ENCODE measurements around the gene HSD17B12.

Gene HSD17B12

DNA sequence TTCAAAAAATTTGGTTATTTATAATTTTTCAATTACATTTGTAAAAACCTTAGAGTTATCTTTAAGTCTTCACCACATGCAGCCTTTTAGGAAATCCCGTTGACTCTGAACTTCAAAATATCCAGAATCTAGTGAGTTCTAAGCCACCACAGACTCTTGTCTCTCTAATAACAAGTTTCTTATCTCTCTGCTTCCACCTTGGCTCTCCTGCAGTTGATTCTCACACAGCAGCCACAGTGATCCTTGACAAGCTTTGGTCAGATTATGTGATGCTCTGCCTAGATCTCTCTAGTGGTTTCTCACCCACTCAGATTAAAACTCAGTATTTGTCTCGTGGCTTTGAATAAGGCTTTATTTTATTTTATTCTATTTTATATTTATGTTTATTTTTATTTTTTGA lies 8.6 kb downstream of the HSD17B12 start:
- no peak overlapping the region for H3K27ac ChIP-seq
- TF ChIP-seq ZFX (IDR thresholded peaks at IDR 0.05) = no peak
- TF ChIP-seq, protein P1, sequence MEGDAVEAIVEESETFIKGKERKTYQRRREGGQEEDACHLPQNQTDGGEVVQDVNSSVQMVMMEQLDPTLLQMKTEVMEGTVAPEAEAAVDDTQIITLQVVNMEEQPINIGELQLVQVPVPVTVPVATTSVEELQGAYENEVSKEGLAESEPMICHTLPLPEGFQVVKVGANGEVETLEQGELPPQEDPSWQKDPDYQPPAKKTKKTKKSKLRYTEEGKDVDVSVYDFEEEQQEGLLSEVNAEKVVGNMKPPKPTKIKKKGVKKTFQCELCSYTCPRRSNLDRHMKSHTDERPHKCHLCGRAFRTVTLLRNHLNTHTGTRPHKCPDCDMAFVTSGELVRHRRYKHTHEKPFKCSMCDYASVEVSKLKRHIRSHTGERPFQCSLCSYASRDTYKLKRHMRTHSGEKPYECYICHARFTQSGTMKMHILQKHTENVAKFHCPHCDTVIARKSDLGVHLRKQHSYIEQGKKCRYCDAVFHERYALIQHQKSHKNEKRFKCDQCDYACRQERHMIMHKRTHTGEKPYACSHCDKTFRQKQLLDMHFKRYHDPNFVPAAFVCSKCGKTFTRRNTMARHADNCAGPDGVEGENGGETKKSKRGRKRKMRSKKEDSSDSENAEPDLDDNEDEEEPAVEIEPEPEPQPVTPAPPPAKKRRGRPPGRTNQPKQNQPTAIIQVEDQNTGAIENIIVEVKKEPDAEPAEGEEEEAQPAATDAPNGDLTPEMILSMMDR (conservative IDR thresholded peaks at IDR 0.05) = no peak

DNA sequence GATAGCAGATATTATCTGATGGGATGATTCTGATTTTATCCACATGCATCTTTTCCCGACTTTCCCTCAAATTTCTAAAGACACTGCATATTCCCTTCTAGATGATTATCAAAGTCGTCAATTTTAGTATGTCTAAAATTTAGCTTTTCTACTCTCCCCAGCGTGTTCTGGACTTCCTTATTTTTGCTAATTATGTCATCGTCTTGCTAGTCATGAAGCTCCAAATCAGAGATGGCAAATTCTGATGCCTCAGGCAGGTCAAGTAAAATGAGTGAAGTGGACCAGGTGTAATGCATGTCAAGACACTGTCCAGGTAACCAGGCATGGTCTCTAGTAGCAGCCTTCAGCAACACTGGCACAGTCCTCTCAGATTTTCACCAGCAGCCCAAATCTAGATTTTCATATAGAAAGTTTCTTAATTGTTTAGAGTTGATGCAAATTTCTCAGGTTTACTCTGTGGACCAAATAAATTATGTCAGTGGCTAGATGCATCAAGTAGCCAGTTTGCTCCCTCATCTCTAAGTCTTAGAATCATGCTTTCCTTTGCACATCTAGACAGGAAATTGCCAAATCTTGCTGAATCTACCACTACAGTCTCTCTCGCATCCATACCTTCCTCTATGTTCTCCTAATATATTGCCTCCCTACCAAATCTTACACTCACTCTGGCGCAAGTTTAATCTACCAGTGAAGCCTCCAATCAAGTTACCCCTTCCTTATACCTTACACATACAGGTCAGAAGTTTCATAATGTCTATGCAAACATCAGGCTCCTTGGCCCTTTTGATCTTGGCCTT lies 10.6 kb downstream of the HSD17B12 start:
- TF ChIP-seq, protein P1 (conservative IDR thresholded peaks at IDR 0.05) = no peak
- TF ChIP-seq ZFX (IDR thresholded peaks at IDR 0.05) = no peak
- H3K27ac ChIP-seq = no peak overlapping the region

DNA sequence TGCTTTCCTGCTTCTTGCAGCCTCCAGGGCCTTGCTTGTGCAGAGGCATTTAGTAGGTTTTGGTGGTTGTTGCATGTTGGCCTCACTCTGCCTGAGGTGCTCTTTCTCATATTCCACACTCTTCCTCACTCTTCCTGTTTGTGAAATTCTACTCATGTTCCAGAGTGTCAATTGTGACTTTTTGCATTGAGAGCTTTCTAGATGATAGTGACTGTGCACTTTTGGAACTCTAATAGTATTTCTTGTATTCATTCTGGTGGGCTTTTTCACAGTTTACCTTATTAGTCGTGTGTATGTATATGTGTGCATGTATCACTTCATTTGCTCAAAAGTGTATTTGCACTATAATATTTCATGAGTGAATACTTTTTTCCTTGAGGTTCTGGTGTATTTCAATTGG lies 11.3 kb downstream of the HSD17B12 start:
- H3K27ac ChIP-seq = no peak overlapping the region
- TF ChIP-seq, protein P1 (conservative IDR thresholded peaks at IDR 0.05) = no peak
- no peak for TF ChIP-seq ZFX (IDR thresholded peaks at IDR 0.05)

DNA sequence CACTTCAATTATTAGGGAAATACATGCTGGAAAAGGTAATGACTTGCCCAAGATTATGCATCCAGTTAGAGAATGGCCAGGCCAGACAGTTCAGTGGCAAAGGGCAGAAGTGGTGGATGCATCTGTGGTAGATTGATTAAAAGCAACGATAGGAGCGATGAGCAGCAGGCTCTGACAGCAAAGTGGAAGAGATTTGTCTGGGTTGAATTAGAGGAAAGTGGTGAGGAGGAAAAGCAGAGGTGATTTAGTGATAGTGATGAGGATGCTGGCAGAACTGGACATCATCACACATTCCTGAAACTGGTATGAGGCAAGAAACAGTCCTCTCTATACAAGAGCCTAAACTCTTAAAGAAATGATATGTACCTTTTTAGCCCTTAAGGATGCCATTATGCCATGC lies 12.5 kb downstream of the HSD17B12 start:
- H3K27ac ChIP-seq = no peak overlapping the region
- TF ChIP-seq, protein P1 (conservative IDR thresholded peaks at IDR 0.05) = no peak
- no peak for TF ChIP-seq ZFX (IDR thresholded peaks at IDR 0.05)

DNA sequence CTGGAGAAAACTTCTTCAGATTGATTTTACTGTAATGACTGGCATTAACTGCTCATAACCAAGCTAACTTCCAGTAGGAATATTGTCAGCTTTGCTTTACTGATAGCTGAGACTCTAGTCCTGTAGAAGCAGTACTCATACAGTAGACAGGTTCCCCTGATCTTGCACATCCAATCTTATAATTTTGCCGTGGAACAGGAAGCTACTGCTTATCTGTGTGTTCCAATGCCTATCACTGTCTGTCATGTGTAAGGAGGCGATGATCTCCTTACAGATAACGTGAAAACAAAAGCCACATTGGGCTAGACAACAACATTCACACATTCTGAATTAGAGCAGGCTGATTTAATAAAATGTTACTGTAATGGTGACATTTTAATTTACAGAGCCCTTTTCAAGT lies 13.2 kb downstream of the HSD17B12 start:
- no peak for TF ChIP-seq ZFX (IDR thresholded peaks at IDR 0.05)
- TF ChIP-seq, protein P1 (conservative IDR thresholded peaks at IDR 0.05) = no peak
- no peak overlapping the region for H3K27ac ChIP-seq

DNA sequence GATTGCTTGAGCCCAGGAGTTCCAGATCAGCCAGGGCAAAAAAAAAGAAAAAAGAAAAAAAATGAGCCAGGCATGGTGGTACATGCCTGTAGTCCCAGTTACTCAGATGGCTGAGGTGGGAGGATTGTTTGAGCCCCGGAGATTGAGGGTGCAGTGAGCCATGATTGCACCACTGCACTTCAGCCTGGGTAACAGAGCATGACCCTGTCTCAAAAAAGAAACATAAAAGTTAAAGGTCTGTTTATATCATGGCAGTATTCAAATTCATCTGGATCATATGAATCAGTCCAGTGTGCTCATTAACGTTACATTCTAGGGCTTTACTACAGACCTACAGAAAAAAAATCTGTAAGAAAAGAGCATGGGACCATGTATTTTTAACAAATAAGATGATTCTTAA lies 13.9 kb downstream of the HSD17B12 start:
- H3K27ac ChIP-seq = no peak overlapping the region
- TF ChIP-seq, protein P1 (conservative IDR thresholded peaks at IDR 0.05) = no peak
- no peak for TF ChIP-seq ZFX (IDR thresholded peaks at IDR 0.05)

DNA sequence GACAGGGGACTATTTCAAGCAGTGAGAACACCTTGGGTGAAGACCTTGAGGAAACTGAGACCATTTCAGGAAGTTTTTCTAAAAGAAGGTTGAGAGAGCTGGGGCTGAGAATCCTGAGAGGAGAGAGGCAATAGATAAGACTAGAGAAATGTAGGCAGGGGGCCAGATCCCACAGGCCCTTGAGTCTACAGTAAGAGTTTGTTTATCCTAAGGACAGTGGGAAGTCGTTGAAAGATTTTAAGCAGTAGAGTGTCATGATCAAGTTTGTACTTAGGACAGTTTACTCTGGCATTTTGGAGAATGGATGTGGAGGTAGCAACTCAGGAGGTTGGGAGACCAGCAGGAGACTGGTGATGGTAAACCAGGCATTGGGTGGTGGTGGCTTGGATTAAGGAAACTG lies 17.1 kb downstream of the HSD17B12 start:
- TF ChIP-seq, protein P1 (conservative IDR thresholded peaks at IDR 0.05) = no peak
- no peak for TF ChIP-seq ZFX (IDR thresholded peaks at IDR 0.05)
- no peak overlapping the region for H3K27ac ChIP-seq

All from C4-2B (cell line).